GM12892 (cell line): ENCODE measurements around the gene MOGAT1.
A peak's percentile ranks its signal among the peaks of the same experiment; 100 is the strongest.

ENCODE experiments used
- DNase-seq: peaks from one replicate; pipeline ENCODE4 v3.0.0; 2011; ENCODE audit not compliant: insufficient read length
- FAIRE-seq: peaks from 2 replicates; lab custom pipeline; 2011; peaks lifted over from hg19 to GRCh38; lab: Jason Lieb, UNC
- POLR2A ChIP-seq: IDR thresholded peaks from 2 replicates; pipeline ENCODE4 v1.6.1; 2011; ENCODE audit warnings: low read depth, low read length, control low read depth
- POLR2AphosphoS5 ChIP-seq: IDR thresholded peaks from 2 replicates; pipeline ENCODE4 v1.6.1; 2011; ENCODE audit warnings: low read depth, low read length, control low read depth
- TAF1 ChIP-seq: IDR thresholded peaks from 2 replicates; pipeline ENCODE4 v1.6.1; 2011; ENCODE audit warnings: low read depth, mild to moderate bottlenecking, control low read depth, low read length, borderline replicate concordance

The MOGAT1 gene

GRCh38 chr2:222722327-222722946 lies 51.0 kb downstream of the MOGAT1 start:
- FAIRE-seq (peak; percentile 78), DNase-seq (peak; percentile 23)
- TF ChIP-seq POLR2AphosphoS5 (no peak), POLR2A (no peak), TAF1 (no peak)

- FAIRE-seq: no peak
These were observed 52.8 kb downstream of the MOGAT1 start for GRCh38 chr2:222724208-222724607.

GRCh38 chr2:222728621-222729020 lies 57.2 kb downstream of the MOGAT1 start:
- no peak for TF ChIP-seq POLR2A
- TF ChIP-seq POLR2AphosphoS5: no peak
- no peak for TF ChIP-seq TAF1
- no peak for DNase-seq
- no peak for FAIRE-seq

More at GRCh38 chr2:222724208-222724607, 52.8 kb downstream of the MOGAT1 start:
- DNase-seq: no peak
- no peak for TF ChIP-seq POLR2A
- no peak for TF ChIP-seq POLR2AphosphoS5
- no peak for TF ChIP-seq TAF1

GRCh38 chr2:222730366-222730999 lies 59.0 kb downstream of the MOGAT1 start:
- FAIRE-seq: peak; percentile 88
- DNase-seq: no peak
- TF ChIP-seq POLR2A (peak; percentile 15; the same call in 1 of the 2 replicates), TAF1 (no peak)

GRCh38 chr2:222731201-222731621 lies 59.8 kb downstream of the MOGAT1 start:
- TF ChIP-seq POLR2A: no peak
- TF ChIP-seq POLR2AphosphoS5: no peak
- no peak for TF ChIP-seq TAF1
- FAIRE-seq: no peak
- no peak for DNase-seq

- DNase-seq (no peak), FAIRE-seq (no peak)
These were observed 61.2 kb downstream of the MOGAT1 start for GRCh38 chr2:222732489-222733178.

GRCh38 chr2:222733470-222733845 lies 62.0 kb downstream of the MOGAT1 start:
- no peak for DNase-seq
- TF ChIP-seq TAF1 (no peak), POLR2A (no peak), POLR2AphosphoS5 (no peak)
- FAIRE-seq: peak; percentile 69

More at GRCh38 chr2:222732489-222733178, 61.2 kb downstream of the MOGAT1 start:
- no peak for TF ChIP-seq POLR2AphosphoS5
- no peak for TF ChIP-seq POLR2A
- no peak for TF ChIP-seq TAF1

GRCh38 chr2:222733846-222734702 lies 62.6 kb downstream of the MOGAT1 start:
- DNase-seq (no peak), FAIRE-seq (peak; percentile 68)
- no peak for TF ChIP-seq POLR2A
- no peak for TF ChIP-seq POLR2AphosphoS5
- TF ChIP-seq TAF1: no peak

GRCh38 chr2:222734703-222735014 lies 63.2 kb downstream of the MOGAT1 start:
- no peak for DNase-seq
- TF ChIP-seq POLR2A (no peak), POLR2AphosphoS5 (no peak), TAF1 (no peak)
- peak; percentile 84 for FAIRE-seq

- FAIRE-seq (no peak), DNase-seq (no peak)
- TF ChIP-seq POLR2A (no peak), POLR2AphosphoS5 (no peak), TAF1 (no peak)
These were observed 64.8 kb downstream of the MOGAT1 start for GRCh38 chr2:222736301-222736700.

GRCh38 chr2:222736924-222737323 lies 65.5 kb downstream of the MOGAT1 start:
- FAIRE-seq (no peak), DNase-seq (no peak)
- TF ChIP-seq POLR2A (no peak), POLR2AphosphoS5 (no peak), TAF1 (no peak)
